Loucy (cell line): ENCODE results near the gene TEX261.

Experiments used
- H2AFZ ChIP-seq: fragments of 200-600 bp; sonication (generic); 2 replicates; pipeline ENCODE4 v1.6.0; 2016; ENCODE audit warnings: antibody characterized with exemption, mild to moderate bottlenecking, low read length, moderate library complexity
- H3F3A ChIP-seq: fragments of 200-600 bp; 2 replicates; pipeline ENCODE4 v1.6.0; 2016; ENCODE audit warnings: antibody characterized with exemption, low read depth, mild to moderate bottlenecking
- H3K27me3 ChIP-seq: fragments of 200-600 bp; sonication (generic); 2 replicates; pipeline ENCODE4 v1.6.1; 2014; ENCODE audit warnings: low read length, mild to moderate bottlenecking; ENCODE audit not compliant: insufficient read depth, poor library complexity, severe bottlenecking
- H3K36me3 ChIP-seq: fragments of 200-600 bp; sonication (generic); 2 replicates; pipeline ENCODE4 v1.6.1; 2016; ENCODE audit warnings: low read length; ENCODE audit not compliant: insufficient read depth
- H3K4me1 ChIP-seq: fragments of 200-600 bp; sonication (generic); 2 replicates; pipeline ENCODE4 v1.5.1; 2014; ENCODE audit warnings: low read length, mild to moderate bottlenecking; ENCODE audit not compliant: insufficient read depth, poor library complexity, severe bottlenecking
- H3K4me2 ChIP-seq: fragments of 200-600 bp; sonication (generic); 2 replicates; pipeline ENCODE4 v1.6.0; 2014; ENCODE audit warnings: antibody characterized with exemption, low read length, low read depth, mild to moderate bottlenecking; ENCODE audit not compliant: poor library complexity, severe bottlenecking
- H3K4me3 ChIP-seq: fragments of 200-600 bp; sonication (generic); 2 replicates; pipeline ENCODE4 v1.5.1; 2014; ENCODE audit warnings: low read length, mild to moderate bottlenecking, mixed read lengths; ENCODE audit not compliant: poor library complexity, severe bottlenecking
- H3K79me2 ChIP-seq: fragments of 200-600 bp; sonication (generic); 2 replicates; pipeline ENCODE4 v1.6.1; 2014; ENCODE audit warnings: low read length; ENCODE audit not compliant: insufficient read depth
- H3K9ac ChIP-seq: fragments of 200-600 bp; sonication (generic); 2 replicates; pipeline ENCODE4 v1.6.0; 2014; ENCODE audit warnings: mild to moderate bottlenecking, low read depth, low read length, moderate library complexity; ENCODE audit not compliant: poor library complexity, severe bottlenecking
- H3K9me2 ChIP-seq: fragments of 200-600 bp; sonication (generic); replicated peaks from 2 replicates; pipeline ENCODE4 v1.6.1; 2016; ENCODE audit warnings: low read depth, low read length, mixed read lengths
- H3K9me3 ChIP-seq: fragments of 200-600 bp; sonication (generic); 2 replicates; pipeline ENCODE4 v1.6.1; 2014; ENCODE audit warnings: mild to moderate bottlenecking, antibody characterized with exemption, low read length, low read depth; ENCODE audit not compliant: insufficient read depth
- H4K20me1 ChIP-seq: fragments of 200-600 bp; sonication (generic); 2 replicates; pipeline ENCODE4 v1.6.0; 2014; ENCODE audit warnings: antibody characterized with exemption, low read length, mild to moderate bottlenecking; ENCODE audit not compliant: insufficient read depth, poor library complexity, severe bottlenecking
- CTCF ChIP-seq: fragments of 200-600 bp; sonication (generic); conservative IDR thresholded peaks from 2 replicates; pipeline ENCODE4 v1.5.1; 2014; ENCODE audit warnings: mild to moderate bottlenecking, antibody characterized with exemption, low read length
- EZH2phosphoT487 ChIP-seq: fragments of 200-600 bp; IDR thresholded peaks from 2 replicates; pipeline ENCODE4 v1.6.1; 2018; ENCODE audit warnings: antibody characterized with exemption, mild to moderate bottlenecking, moderate library complexity, borderline replicate concordance

Gene TEX261

GRCh38 chr2:70986499-70987189, 8.0 kb downstream of the TEX261 start:
- TF ChIP-seq CTCF = no peak
- TF ChIP-seq EZH2phosphoT487 = no peak
- peaks cover 7% of the 10 kb centered on the region for H4K20me1 ChIP-seq
- H3K27me3 ChIP-seq = no peaks in the 10 kb centered on the region
- H3K9me2 ChIP-seq = no peaks in the 10 kb centered on the region
- no peak overlapping the region for H2AFZ ChIP-seq
- no peak overlapping the region for H3K4me3 ChIP-seq
- peaks cover 5% of the 10 kb centered on the region for H3K4me1 ChIP-seq
- H3K79me2 ChIP-seq = peaks cover 15% of the 10 kb centered on the region
- peaks cover 55% of the 10 kb centered on the region for H3K36me3 ChIP-seq
- no peaks in the 10 kb centered on the region for H3K9me3 ChIP-seq
- H3K9ac ChIP-seq = no peak overlapping the region
- H3F3A ChIP-seq = no peaks in the 10 kb centered on the region
- H3K4me2 ChIP-seq = no peak overlapping the region

GRCh38 chr2:70985956-70986355, 8.7 kb downstream of the TEX261 start:
- no peaks in the 10 kb centered on the region for H3K9me2 ChIP-seq
- no peaks in the 10 kb centered on the region for H3K4me1 ChIP-seq
- H3K9me3 ChIP-seq = no peaks in the 10 kb centered on the region
- H3K36me3 ChIP-seq = peaks cover 49% of the 10 kb centered on the region
- H3K79me2 ChIP-seq = peaks cover 9% of the 10 kb centered on the region; the same call in 1 of the 2 replicates
- H3K4me3 ChIP-seq = no peak overlapping the region
- H3K27me3 ChIP-seq = no peaks in the 10 kb centered on the region
- no peak overlapping the region for H3K4me2 ChIP-seq
- no peaks in the 10 kb centered on the region for H3F3A ChIP-seq
- TF ChIP-seq EZH2phosphoT487 (no peak), CTCF (no peak)
- H4K20me1 ChIP-seq = no peaks in the 10 kb centered on the region
- H2AFZ ChIP-seq = no peak overlapping the region
- no peak overlapping the region for H3K9ac ChIP-seq

- peaks cover 3% of the 10 kb centered on the region; the same call in 1 of the 2 replicates for H3K79me2 ChIP-seq
- H3F3A ChIP-seq = no peaks in the 10 kb centered on the region
- no peak overlapping the region for H3K4me2 ChIP-seq
- no peak for TF ChIP-seq CTCF
- no peak for TF ChIP-seq EZH2phosphoT487
- no peaks in the 10 kb centered on the region for H4K20me1 ChIP-seq
- no peaks in the 10 kb centered on the region for H3K27me3 ChIP-seq
- H3K36me3 ChIP-seq = peaks cover 45% of the 10 kb centered on the region
- no peaks in the 10 kb centered on the region for H3K9me2 ChIP-seq
- H3K9ac ChIP-seq = no peak overlapping the region
- H2AFZ ChIP-seq = no peak overlapping the region
- no peaks in the 10 kb centered on the region for H3K4me1 ChIP-seq
- H3K4me3 ChIP-seq = no peak overlapping the region
- no peaks in the 10 kb centered on the region for H3K9me3 ChIP-seq
These were observed 9.4 kb downstream of the TEX261 start for GRCh38 chr2:70985283-70985688.
